Endodermal cell (in vitro differentiated cells): ENCODE results near the gene CPNE6. TPM values are rescaled to one million over a fixed set of nuclear protein-coding genes. Genes with fewer than 3 reads are reported as not detected.

ENCODE experiments used
- DNase-seq: peaks from one replicate; pipeline ENCODE4 v3.0.0-alpha.2; 2017
- H3K27ac ChIP-seq: 2 replicates; pipeline ENCODE4 v1.5.1; 2013; ENCODE audit warnings: mild to moderate bottlenecking, low read depth, low read length, moderate library complexity
- H3K27me3 ChIP-seq: 2 replicates; pipeline ENCODE4 v1.6.1; 2013; ENCODE audit warnings: mild to moderate bottlenecking, low read length, moderate library complexity; ENCODE audit not compliant: insufficient read depth, control insufficient read depth, poor library complexity, severe bottlenecking
- H3K36me3 ChIP-seq: 2 replicates; pipeline ENCODE4 v1.7.0; 2013; ENCODE audit warnings: mild to moderate bottlenecking, low read length, moderate library complexity; ENCODE audit not compliant: control insufficient read depth, insufficient read depth
- H3K4me1 ChIP-seq: one replicate; pipeline ENCODE4 v1.7.0; 2013; ENCODE audit warnings: low read length; ENCODE audit not compliant: control insufficient read depth, insufficient read depth
- H3K4me3 ChIP-seq: 2 replicates; pipeline ENCODE4 v1.5.1; 2013; ENCODE audit warnings: mild to moderate bottlenecking, low read length, moderate library complexity
- H3K9ac ChIP-seq: 2 replicates; pipeline ENCODE4 v1.6.1; 2013; ENCODE audit warnings: mild to moderate bottlenecking, low read length, moderate library complexity; ENCODE audit not compliant: poor library complexity, severe bottlenecking; ENCODE audit errors: extremely low read depth
- H3K9me3 ChIP-seq: 2 replicates; pipeline ENCODE4 v1.6.1; 2013; ENCODE audit warnings: mild to moderate bottlenecking, low read length, moderate library complexity; ENCODE audit not compliant: control insufficient read depth
- H3K27ac Mint-ChIP-seq: 2 replicates; pipeline ENCODE4 v1.8.0; 2020; ENCODE audit warnings: mixed read lengths
- H3K27me3 Mint-ChIP-seq: 2 replicates; pipeline ENCODE4 v1.8.0; 2021; ENCODE audit warnings: mild to moderate bottlenecking, mixed read lengths; ENCODE audit not compliant: insufficient read depth
- H3K36me3 Mint-ChIP-seq: 2 replicates; pipeline ENCODE4 v1.8.0; 2020; ENCODE audit warnings: low read depth, mixed read lengths
- H3K4me1 Mint-ChIP-seq: 2 replicates; pipeline ENCODE4 v1.8.0; 2020; ENCODE audit warnings: mixed read lengths
- H3K4me3 Mint-ChIP-seq: 2 replicates; pipeline ENCODE4 v1.8.0; 2020; ENCODE audit warnings: mild to moderate bottlenecking, moderate library complexity, mixed read lengths
- H3K9me3 Mint-ChIP-seq: 2 replicates; pipeline ENCODE4 v1.8.0; 2020; ENCODE audit warnings: mild to moderate bottlenecking, mixed read lengths
- WGBS, 2 experiments: methylation state at CpG; one replicate each; pipeline versions ENCODE4 v1.1.5 to v1.1.7; 2013; ENCODE audit warnings: missing lambda C conversion rate in 2 of 2, mixed read lengths in 1 of 2; ENCODE audit not compliant: insufficient coverage in 1 of 2, insufficient read length in 1 of 2; 5-methylcytosine and 5-hydroxymethylcytosine counted together
- total RNA-seq, 2 donors: library from RNA; stranded (reverse); fragmentation: NEBNext Ultra II Directional in 1 of 2; extraction: Animal tissue kit (Norgen Biotek cat#: 25700) in 1 of 2; gene quantifications; 2 replicates in 1 of 2; 3 replicates in 1 of 2; pipeline ENCODE4 v1.2.1, GENCODE V29; 2021
- TF ChIP-seq, protein P1 (sequence below): fragments of 200-600 bp; sonication (generic); conservative IDR thresholded peaks from 2 replicates; pipeline ENCODE4 v1.5.0; 2021; ENCODE audit warnings: antibody characterized with exemption, mild to moderate bottlenecking

The CPNE6 gene
- total RNA-seq, 2 donors from 2014 or later, result not detected

DNA sequence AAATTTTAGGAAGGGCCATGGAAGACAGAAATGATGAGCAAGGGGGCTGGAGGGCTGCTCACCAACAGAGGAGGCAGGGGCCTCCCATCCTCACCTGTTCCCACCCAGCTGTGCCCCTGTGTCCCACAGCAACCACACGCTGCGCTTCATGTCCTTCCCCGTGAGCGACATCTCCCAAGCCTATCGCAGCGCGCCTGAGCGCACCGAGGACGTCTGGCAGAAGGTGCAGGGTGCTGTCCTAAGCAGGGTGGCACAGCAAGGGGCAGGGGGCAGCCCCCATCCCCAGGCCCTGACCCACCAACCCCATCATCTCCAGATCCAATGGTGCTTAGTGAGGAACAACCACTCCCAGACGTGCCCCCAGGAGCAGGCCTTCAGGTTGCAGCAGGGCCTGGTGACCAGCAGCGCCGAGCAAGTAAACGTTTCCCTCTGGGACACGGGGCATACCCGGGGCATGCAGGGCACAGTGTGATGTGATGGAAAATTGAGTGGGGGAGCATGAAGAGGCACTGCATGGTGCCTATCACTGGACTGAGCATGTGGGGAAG, 11.4 kb upstream of the CPNE6 start:
- Histone ChIP-seq H3K36me3 (no peaks in the 10 kb centered on the region), H3K9me3 (no peaks in the 10 kb centered on the region), H3K27me3 (no peaks in the 10 kb centered on the region), H3K9ac (no peak overlapping the region), H3K4me3 (no peak overlapping the region), H3K4me1 (no peaks in the 10 kb centered on the region), H3K27ac (no peak overlapping the region)
- no peaks in the 10 kb centered on the region for H3K27me3 Mint-ChIP-seq
- WGBS, 2 experiments, result 92 to 100% methylated on average over 8 to 16 of the region's 16 CpGs
- no peak overlapping the region for H3K27ac Mint-ChIP-seq
- no peak for DNase-seq
- no peaks in the 10 kb centered on the region for H3K9me3 Mint-ChIP-seq
- TF ChIP-seq, protein P1, sequence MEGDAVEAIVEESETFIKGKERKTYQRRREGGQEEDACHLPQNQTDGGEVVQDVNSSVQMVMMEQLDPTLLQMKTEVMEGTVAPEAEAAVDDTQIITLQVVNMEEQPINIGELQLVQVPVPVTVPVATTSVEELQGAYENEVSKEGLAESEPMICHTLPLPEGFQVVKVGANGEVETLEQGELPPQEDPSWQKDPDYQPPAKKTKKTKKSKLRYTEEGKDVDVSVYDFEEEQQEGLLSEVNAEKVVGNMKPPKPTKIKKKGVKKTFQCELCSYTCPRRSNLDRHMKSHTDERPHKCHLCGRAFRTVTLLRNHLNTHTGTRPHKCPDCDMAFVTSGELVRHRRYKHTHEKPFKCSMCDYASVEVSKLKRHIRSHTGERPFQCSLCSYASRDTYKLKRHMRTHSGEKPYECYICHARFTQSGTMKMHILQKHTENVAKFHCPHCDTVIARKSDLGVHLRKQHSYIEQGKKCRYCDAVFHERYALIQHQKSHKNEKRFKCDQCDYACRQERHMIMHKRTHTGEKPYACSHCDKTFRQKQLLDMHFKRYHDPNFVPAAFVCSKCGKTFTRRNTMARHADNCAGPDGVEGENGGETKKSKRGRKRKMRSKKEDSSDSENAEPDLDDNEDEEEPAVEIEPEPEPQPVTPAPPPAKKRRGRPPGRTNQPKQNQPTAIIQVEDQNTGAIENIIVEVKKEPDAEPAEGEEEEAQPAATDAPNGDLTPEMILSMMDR, result no peak
- H3K36me3 Mint-ChIP-seq, result no peaks in the 10 kb centered on the region
- H3K4me3 Mint-ChIP-seq, result no peak overlapping the region
- no peaks in the 10 kb centered on the region for H3K4me1 Mint-ChIP-seq

DNA sequence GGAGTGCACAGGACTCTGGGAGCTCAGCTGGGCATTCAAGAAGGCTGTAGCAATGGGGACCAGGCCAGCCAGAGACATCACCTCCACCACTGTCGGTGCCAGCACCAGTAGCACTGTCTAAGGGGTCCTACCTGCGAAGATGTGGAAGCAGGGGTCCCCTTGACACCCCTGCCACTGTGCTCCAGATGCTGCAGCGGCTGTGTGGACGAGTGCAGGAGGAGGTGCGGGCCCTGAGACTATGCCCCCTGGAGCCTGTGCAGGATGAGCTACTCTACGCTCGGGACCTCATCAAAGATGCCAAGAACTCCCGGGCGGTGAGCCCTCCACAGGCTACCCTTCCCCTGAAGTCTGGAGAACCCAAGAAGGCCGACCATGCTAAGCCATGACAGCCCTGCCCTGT, 10.9 kb upstream of the CPNE6 start:
- Mint-ChIP-seq H3K27me3 (no peaks in the 10 kb centered on the region), H3K36me3 (no peaks in the 10 kb centered on the region), H3K9me3 (no peaks in the 10 kb centered on the region), H3K4me3 (no peak overlapping the region), H3K27ac (no peak overlapping the region), H3K4me1 (no peaks in the 10 kb centered on the region)
- Histone ChIP-seq H3K4me3 (no peak overlapping the region), H3K9me3 (no peaks in the 10 kb centered on the region), H3K4me1 (no peaks in the 10 kb centered on the region), H3K27ac (no peak overlapping the region), H3K27me3 (no peaks in the 10 kb centered on the region), H3K36me3 (no peaks in the 10 kb centered on the region), H3K9ac (no peak overlapping the region)
- no peak for DNase-seq
- 91% methylated on average over 10 of the region's 10 CpGs; no CpG with 5 or more reads in 1 of the 2 experiments for WGBS, 2 experiments
- TF ChIP-seq, protein P1, result no peak

DNA sequence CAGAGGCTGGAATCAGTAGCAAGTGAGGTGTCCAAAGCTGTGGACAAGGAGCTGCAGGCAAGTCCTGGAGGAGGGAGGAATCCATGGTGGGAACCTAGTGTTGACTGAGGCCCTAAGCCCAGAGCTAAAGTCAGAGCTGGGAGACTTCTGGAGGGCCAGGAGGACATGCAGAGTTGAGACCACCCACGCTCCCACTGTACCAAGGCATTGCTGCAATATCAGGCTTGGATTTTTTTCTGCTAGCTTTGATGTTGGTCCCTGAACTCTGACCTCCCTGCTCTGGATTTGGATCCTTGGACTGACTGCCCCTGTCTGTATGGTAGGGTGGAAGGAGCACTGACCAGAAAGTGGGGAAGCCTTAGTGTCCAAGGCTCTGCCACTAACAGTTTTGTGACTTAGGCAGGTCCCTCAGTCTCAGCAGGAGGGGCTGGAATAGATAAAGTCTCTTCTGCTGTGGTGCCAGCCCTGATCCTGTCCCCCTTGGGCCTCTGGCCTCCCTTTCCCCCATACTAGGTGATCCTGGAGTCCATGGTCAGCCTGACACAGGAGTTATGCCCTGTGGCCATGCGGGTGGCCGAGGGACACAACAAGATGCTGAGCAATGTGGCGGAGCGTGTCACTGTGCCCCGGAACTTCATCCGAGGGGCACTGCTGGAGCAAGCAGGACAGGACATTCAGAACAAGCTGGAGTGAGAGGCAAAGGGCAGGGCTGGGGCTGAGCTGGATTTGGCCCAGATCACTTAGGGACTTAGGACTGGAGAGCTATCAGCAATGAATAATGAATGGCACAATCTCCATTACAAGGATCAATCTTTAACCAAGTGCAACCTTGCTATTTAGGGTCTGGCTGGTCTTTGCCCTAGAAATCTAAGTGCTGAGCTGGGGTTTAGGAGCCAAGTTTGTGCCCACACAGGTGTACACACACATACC, 10.1 kb upstream of the CPNE6 start:
- Mint-ChIP-seq H3K27ac (no peak overlapping the region), H3K36me3 (no peaks in the 10 kb centered on the region), H3K4me1 (no peaks in the 10 kb centered on the region), H3K9me3 (no peaks in the 10 kb centered on the region), H3K27me3 (no peaks in the 10 kb centered on the region), H3K4me3 (no peak overlapping the region)
- no peak overlapping the region for H3K4me3 ChIP-seq
- no peak for DNase-seq
- no peaks in the 10 kb centered on the region for H3K27me3 ChIP-seq
- H3K4me1 ChIP-seq, result no peaks in the 10 kb centered on the region
- H3K9me3 ChIP-seq, result no peaks in the 10 kb centered on the region
- WGBS, 2 experiments, result 91% methylated on average over 7 of the region's 7 CpGs; no CpG with 5 or more reads in 1 of the 2 experiments
- no peaks in the 10 kb centered on the region for H3K36me3 ChIP-seq
- no peak overlapping the region for H3K9ac ChIP-seq
- TF ChIP-seq, protein P1, result no peak
- no peak overlapping the region for H3K27ac ChIP-seq
